Kidney glomerular epithelial cell (primary cell): ENCODE results near the gene PKP3.
"Not testable (repeated sequence)": the region's sequence is repeated elsewhere in the genome, so short reads cannot be mapped to it uniquely, and the experiment has no call there.

Experiments used
- DNase-seq: peaks from one replicate; lab custom pipeline; 2025; lab: John Stamatoyannopoulos, UW

The PKP3 gene

DNA sequence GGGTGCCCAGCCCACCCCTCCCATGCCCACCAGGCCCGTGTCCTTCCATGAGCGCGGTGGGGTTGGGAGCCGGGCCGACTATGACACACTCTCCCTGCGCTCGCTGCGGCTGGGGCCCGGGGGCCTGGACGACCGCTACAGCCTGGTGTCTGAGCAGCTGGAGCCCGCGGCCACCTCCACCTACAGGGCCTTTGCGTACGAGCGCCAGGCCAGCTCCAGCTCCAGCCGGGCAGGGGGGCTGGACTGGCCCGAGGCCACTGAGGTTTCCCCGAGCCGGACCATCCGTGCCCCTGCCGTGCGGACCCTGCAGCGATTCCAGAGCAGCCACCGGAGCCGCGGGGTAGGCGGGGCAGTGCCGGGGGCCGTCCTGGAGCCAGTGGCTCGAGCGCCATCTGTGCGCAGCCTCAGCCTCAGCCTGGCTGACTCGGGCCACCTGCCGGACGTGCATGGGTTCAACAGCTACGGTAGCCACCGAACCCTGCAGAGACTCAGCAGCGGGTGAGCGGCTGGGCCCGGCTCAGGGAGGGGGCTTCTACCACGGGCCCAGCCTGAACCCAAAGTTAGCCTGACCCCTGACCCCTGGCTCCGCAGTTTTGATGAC is 3.0 kb downstream of the PKP3 start:
- no peak for DNase-seq

DNA sequence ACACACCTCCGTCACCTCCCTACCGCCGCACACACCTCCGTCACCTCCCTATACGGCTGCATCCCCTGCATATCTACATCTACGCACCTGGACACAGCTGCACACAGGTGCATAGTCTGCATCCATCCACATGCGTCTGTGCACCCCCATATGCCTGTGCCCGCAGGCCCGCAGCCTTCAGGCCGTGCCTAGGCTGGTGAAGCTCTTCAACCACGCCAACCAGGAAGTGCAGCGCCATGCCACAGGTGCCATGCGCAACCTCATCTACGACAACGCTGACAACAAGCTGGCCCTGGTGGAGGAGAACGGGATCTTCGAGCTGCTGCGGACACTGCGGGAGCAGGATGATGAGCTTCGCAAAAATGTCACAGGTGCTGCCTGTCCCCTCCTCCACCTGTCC is 4.8 kb downstream of the PKP3 start:
- no peak for DNase-seq

DNA sequence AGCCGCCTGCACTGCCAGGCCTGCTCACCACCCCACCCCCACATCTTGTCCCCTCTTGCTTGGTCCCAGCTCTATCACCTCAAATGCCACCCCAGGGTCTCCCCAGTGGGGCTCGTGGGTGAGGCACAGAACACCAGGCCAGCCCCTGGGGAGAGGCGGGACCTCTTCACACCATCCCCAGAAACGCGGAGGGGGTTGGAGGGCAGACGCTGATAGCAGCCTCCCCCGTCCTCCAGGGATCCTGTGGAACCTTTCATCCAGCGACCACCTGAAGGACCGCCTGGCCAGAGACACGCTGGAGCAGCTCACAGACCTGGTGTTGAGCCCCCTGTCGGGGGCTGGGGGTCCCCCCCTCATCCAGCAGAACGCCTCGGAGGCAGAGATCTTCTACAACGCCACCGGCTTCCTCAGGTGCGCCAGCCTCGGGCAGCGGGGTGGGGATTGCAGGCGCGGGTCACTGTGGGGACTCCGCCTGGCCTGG is 5.8 kb downstream of the PKP3 start:
- no peak for DNase-seq

DNA sequence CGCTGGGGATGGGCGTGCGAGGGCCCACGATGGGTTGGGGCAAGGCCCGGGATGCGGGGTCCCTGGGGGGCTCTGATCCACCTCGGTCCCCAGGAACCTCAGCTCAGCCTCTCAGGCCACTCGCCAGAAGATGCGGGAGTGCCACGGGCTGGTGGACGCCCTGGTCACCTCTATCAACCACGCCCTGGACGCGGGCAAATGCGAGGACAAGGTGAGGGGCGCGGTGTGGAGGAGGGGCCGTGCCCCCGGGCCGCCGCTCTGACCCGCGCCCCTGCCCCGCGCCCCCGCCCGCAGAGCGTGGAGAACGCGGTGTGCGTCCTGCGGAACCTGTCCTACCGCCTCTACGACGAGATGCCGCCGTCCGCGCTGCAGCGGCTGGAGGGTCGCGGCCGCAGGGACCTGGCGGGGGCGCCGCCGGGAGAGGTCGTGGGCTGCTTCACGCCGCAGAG is 6.3 kb downstream of the PKP3 start:
- no peak for DNase-seq

DNA sequence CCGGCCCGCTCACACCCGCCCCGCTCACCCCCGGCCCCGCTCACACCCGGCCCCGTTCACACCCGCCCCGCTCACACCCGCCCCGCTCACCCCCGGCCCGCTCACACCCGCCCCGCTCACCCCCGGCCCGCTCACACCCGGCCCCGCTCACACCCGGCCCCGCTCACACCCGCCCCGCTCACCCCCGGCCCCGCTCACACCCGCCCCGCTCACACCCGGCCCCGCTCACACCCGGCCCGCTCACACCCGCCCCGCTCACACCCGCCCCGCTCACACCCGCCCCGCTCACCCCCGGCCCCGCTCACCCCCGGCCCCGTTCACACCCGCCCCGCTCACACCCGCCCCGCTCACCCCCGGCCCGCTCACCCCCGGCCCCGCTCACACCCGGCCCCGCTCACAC is 7.2 kb downstream of the PKP3 start:
- not testable (repeated sequence) for DNase-seq

DNA sequence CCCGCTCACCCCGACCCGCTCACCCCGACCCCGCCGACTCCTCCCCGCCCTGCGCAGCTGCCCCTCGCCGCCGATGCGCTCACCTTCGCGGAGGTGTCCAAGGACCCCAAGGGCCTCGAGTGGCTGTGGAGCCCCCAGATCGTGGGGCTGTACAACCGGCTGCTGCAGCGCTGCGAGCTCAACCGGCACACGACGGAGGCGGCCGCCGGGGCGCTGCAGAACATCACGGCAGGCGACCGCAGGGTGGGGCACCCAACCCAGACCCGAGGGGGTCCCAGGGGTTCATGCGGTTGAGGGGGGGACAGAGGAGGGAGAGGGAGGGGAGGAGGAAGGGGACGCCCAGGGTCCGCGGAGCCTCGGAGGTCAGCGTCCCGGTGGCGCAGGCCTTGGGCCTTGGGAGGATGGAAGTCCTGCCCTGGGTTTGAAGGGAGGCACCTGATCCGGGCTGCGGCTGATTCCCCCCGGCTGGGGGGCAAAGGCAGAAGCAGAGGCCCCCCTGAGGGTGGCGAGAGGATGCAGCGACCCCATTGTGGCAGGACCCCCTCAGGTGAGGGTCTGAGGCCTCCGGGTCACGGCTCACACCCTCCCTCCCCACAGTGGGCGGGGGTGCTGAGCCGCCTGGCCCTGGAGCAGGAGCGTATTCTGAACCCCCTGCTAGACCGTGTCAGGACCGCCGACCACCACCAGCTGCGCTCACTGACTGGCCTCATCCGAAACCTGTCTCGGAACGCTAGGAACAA is 9.2 kb downstream of the PKP3 start:
- DNase-seq, result no peak

DNA sequence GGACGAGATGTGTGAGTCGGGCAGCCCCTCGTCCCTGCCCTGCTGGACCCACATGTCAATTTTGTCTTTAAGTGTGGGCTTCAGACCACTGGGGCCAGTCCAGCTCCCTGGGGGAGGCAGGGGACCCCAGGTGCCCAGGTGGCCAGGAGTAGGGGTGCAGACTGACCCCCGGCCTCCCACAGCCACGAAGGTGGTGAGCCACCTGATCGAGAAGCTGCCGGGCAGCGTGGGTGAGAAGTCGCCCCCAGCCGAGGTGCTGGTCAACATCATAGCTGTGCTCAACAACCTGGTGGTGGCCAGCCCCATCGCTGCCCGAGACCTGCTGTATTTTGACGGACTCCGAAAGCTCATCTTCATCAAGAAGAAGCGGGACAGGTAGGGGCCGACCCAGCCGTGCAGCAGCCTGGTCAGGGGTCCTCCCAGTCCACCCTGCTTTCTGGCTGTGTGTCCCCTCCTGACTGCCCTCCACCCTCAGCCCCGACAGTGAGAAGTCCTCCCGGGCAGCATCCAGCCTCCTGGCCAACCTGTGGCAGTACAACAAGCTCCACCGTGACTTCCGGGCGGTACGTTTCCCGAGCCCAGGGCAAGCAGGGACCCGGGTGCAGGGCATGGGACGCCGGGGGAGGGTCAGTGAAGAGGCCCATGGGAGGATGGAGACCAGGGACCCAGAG is 9.9 kb downstream of the PKP3 start:
- no peak for DNase-seq

DNA sequence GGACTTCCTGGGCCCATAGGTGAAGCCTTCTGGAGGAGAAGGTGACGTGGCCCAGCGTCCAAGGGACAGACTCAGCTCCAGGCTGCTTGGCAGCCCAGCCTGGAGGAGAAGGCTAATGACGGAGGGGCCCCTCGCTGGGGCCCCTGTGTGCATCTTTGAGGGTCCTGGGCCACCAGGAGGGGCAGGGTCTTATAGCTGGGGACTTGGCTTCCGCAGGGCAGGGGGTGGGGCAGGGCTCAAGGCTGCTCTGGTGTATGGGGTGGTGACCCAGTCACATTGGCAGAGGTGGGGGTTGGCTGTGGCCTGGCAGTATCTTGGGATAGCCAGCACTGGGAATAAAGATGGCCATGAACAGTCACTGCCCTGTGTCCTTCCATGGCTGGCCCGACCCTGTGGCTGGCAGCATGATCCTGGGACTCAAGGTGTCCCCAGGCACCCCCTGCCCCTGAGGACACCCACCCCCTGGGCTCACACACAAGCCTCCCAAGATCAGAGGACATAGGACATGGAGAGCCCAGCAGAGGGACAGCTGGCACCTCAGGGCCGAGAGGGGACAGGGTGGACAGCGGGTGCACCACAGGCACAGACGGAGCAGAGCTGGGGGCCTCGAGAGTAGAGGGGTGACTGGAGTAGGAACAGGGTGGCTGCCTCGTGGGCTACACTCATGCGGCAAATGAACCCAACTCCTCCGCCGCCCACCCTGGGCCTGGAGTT is 10.7 kb downstream of the PKP3 start:
- DNase-seq, result no peak

DNA sequence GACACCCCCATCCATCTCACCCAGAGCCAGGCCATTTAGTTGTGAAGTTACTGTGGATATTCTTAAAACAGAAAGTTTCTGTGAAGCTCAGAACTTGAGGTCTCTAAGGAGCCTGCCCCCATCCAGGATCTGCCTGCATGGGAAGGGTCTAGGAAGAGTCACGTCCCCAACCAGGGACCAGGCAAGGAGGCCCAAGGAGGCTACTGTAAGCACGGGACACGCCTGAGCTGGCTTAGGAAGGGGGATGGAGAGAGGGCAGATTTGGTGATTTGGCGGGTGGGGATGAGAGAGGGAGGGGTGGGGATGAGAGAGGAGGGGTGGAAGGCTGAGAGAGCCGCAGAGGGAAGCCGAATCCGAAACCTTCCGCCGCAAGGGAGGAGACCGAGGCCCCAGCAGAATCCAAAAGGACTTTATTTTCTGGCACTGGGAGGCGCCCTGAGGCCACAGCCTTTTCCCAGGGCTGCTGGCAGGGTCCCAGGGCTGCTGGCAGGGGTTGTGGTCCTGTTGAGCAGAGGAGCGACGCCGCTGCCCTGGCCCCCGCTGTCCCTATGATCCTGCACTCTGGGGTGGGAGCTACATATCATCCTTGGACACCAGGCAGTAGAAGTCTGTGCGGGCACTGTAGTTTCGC is 11.4 kb downstream of the PKP3 start:
- no peak for DNase-seq

DNA sequence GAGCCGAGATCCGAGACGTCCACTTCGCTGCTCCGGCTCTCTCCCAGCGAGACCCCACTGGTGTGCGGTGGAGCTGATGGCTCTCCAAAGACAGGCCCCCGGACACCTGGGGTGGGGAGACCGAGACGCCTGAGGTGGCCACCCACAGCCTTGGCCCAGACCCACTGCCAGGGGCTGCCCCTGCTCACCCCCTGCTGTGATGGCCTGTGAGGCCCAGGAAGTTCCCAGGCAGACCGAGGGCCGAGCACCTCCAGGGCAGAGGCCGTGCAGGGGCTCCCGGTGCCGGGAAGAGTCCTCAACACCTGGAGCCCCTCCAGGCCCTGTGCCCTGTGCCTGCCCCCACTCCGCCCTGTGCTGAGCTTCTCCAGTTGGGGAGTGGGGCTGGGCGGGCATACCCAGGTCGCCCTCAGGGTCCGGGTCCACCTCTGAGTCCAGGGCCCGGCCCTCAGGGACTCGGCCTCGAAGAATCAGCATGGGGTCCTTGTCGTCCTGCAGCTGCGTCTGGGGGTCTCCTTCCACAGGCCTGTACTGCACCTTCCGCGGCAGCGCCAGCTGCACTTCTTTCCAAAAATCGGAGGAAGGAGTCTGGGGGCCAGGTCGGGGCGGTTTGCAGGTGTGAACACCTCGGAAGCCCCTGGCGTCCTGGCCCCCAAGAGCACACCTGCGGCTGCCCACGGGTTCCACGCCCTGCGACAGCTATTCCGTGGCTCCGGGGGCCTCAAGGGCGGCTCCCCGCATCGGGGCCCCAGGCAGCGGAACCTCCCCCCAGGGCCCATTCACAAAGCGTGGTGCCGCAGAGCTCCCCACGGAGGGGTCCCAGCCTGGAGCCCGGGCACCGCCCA is 12.2 kb downstream of the PKP3 start:
- no peak for DNase-seq

DNA sequence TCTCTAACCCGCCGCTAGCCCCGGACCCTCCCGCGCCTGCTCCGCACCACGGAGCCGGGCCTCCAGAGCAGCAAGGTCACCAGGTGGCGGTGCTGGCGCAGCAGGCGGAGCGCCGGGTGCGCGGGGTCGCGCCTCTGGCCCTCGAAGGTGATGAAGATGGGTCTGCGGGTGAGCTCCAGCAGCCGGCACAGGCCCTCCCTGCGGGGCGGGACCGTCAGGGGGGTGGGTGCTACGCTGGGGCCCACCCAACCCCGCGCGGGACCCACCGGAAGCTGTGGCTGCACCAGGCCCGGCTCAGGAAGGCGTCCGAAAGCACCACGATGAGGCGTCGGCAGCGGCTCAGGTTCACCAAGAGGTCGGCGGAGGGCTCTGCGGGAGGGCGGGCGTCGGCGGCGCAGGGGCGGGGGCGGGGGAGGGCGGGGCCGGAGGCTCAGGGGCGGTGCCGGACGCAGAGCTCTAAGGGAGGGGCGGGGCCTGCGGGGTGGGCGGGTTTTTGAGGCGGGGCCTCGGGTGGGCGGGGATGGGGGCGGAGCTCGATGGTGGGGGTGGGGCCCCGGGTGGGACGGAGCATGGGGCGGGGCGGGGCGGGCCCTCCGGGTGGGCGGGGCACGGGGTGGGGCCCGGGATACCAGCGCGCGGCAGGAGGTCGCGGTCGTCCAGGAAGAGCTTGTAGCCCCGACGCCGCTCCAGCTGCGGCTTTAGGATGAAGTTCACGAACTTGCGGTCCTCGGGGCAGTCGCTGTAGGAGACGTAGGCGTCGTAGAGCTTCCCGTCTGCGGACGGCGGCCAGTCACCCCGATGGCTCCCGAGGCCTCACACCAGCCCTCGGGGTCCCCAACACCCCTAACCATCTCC is 13.0 kb downstream of the PKP3 start:
- DNase-seq, result no peak

DNA sequence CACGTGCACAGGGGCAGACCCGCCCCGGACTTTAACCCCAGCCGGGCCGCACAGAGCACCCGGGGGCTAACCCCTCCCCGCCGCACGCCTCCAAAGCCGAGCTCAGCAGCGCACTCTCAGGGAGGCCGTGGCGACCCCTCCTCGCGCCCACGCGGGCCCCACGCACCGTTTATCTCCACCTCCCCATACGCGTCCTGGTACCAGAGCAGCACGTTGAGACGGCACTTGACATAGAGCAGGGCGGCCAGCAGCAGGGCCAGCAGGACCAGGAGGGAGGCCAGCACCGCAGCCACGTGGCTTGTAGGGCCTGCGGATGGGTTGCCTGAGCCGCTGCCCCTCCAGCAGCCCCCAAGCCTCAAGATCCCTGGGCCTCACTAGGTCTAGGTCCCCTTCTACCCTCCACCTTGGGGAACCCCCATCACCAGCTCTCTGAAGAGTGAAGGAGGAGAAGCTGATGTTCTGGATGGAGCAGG is 13.7 kb downstream of the PKP3 start:
- DNase-seq, result no peak

DNA sequence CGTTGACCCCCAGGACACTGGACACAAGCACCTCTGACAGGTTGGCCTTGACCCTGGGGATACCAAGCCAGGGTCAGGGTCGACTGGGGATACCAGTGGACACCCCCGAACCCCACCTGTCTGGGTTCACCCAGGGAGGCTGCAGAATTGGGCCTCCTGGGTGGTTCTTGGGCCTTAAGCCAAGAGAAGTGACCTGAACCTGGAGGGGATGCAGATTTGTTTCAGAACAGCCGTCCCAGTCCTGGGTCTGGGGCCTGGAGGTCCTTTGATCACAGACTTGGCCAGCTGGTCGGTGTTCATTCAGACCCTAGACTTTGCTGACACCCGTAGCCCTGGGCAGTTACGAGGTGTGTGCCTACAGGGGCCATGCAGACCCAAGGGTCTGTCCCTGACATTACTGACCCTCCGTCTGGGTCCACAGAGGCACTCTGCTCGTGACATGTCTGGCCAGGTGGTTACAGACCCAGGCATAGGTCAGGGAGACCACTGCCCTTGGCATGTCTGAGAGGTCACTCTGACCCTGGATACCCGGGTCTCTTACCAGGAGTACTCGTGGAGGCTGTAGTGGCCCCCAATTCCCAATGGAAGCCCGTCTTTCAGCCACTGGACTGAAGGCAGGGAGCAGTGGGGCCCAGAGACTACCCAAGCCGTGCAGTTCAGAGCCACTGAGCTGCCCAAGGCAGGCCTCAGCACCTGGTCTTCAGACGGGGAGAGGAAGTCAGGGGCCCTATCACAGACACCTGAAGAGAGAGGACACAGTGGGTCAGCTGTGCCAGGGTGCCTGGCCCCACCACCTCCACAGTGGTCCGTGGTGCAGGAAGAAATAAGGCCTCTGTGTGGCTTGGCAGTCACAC is 14.4 kb downstream of the PKP3 start:
- no peak for DNase-seq

DNA sequence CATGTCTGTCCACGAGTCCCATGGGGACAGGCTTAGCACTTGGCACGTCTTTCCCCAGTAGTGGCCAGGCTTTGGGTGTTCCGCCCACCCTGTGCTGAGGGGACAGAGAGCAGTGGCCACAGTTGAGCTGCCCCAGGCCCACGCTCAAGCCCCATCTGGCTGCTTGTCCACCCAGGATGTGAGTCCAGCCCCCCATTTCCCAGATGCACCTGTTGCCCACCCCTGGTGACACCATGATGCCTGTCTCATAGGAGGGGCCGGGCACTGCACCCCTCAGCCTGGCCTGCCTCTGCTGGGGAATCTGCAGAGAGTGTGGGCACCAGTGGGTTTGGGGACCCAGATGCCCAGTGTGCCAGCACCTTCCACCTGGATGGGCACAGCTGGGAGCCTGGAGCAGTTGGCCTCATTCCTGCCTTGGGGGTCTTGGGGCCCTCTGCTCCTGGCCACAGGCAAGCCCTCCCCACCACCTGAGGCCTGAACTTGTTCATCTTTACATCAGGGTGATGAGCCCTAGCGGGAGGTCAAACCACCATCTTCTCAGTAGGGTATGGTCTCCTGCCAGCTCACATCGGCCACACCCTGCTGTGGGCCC is 15.1 kb downstream of the PKP3 start:
- no peak for DNase-seq

DNA sequence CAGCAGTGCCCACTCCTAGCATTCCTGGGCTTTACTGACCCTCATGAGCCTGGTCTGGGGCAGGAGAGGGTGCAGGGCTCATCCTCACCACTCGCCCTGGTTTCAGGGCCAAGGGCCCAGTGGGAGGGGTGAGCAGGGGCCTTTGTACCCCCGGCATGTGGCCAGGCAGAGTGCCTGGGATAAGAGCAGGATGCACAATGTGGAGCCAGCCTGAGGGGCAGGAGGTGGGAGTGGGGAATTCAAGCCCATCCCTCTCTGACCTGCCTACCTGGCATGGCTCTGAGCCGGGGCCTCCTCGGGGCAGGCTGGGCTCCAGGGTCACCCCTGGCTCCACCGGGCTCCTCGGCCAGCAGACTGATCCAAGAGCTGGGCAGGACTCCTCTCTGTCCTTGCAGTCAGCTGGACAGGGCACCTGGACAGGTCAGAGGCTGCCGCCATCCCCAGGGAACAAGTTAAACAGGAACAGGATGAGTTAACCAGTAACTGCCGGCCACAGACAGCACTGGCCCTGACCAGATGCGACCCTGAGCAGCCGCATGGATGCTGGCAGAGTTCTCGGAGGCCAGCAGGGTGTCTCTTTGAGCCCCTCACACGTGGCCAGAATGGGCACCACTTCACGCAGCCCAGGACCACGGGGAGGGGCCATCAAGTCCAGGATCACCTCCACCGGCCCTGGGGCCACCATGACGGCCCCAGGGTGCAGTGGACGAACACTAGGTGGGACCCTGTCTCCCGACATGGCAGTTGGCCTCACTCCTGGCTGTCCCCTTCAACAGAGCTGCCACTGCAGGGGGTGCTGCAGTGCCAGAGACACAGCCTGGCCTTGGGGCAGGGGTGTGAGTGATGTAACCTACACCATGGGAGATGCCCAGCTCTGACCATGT is 15.8 kb downstream of the PKP3 start:
- DNase-seq, result no peak

DNA sequence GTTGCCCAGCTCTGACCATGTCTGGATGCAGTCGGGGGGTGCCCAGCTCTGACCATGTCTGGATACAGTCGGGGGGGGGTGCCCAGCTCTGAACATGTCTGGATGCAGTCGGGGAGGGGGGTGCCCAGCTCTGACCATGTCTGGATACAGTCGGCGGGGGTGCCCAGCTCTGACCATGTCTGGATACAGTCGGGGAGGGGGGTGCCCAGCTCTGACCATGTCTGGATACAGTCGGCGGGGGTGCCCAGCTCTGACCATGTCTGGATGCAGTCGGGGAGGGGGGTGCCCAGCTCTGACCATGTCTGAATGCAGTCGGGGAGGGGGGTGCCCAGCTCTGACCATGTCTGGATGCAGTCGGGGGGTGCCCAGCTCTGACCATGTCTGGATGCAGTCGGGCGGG is 16.7 kb downstream of the PKP3 start:
- DNase-seq, result not testable (repeated sequence)

DNA sequence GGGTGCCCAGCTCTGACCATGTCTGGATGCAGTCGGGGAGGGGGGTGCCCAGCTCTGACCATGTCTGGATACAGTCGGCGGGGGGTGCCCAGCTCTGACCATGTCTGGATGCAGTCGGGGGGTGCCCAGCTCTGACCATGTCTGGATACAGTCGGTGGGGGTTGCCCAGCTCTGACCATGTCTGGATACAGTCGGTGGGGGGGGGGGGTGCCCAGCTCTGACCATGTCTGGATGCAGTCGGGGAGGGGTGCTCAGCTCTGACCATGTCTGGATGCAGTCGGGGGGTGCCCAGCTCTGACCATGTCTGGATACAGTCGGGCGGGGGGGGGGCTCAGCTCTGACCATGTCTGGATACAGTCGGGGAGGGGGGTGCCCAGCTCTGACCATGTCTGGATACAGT is 17.5 kb downstream of the PKP3 start:
- DNase-seq, result not testable (repeated sequence)
